Liver (tissue), 9 donors: ENCODE results near the gene KNG1. TPM values are rescaled to one million over a fixed set of nuclear protein-coding genes. Genes with fewer than 3 reads are reported as not detected.

ENCODE experiments used
- DNase-seq: peaks from one replicate; pipeline ENCODE4 v3.0.0-alpha.2; 2017; ENCODE audit warnings: low spot score
- H3K27ac ChIP-seq, 2 donors: one replicate each; pipeline ENCODE4 v1.7.0; 2013; ENCODE audit warnings: inconsistent platforms in 2 of 2, low read length in 2 of 2, control low read depth in 1 of 2, low read depth in 1 of 2, mild to moderate bottlenecking in 1 of 2
- H3K27me3 ChIP-seq, 4 donors: one replicate each; pipeline versions ENCODE4 v1.6.1 to v1.7.0; 2013; ENCODE audit warnings: low read length in 3 of 4, inconsistent platforms in 1 of 4, mild to moderate bottlenecking in 1 of 4, moderate library complexity in 1 of 4; ENCODE audit not compliant: control insufficient read depth in 4 of 4, insufficient read depth in 4 of 4
- H3K36me3 ChIP-seq, 4 donors: one replicate each; pipeline versions ENCODE4 v1.6.1 to v1.7.0; 2013; ENCODE audit warnings: low read length in 3 of 4, mild to moderate bottlenecking in 3 of 4, low read depth in 1 of 4, moderate library complexity in 1 of 4; ENCODE audit not compliant: control insufficient read depth in 4 of 4, insufficient read depth in 3 of 4
- H3K4me1 ChIP-seq, 4 donors: one replicate each; pipeline versions ENCODE4 v1.6.1 to v1.7.0; 2013; ENCODE audit warnings: low read length in 3 of 4, mild to moderate bottlenecking in 3 of 4, moderate library complexity in 1 of 4; ENCODE audit not compliant: control insufficient read depth in 4 of 4, insufficient read depth in 4 of 4
- H3K4me3 ChIP-seq, 3 donors: one replicate each; pipeline versions ENCODE4 v1.6.1 to v1.7.0; 2013; ENCODE audit warnings: low read length in 3 of 3, control low read depth in 1 of 3, low read depth in 1 of 3, mild to moderate bottlenecking in 1 of 3
- H3K9ac ChIP-seq, 2 donors: one replicate each; pipeline ENCODE4 v1.7.0; 2013; ENCODE audit warnings: low read length in 2 of 2, mild to moderate bottlenecking in 2 of 2, moderate library complexity in 2 of 2, control low read depth in 1 of 2, low read depth in 1 of 2
- H3K9me3 ChIP-seq, 4 donors: one replicate each; pipeline versions ENCODE4 v1.6.1 to v1.7.0; 2013; ENCODE audit warnings: low read length in 3 of 4; ENCODE audit not compliant: control insufficient read depth in 4 of 4
- ATF3 ChIP-seq: IDR thresholded peaks from 2 replicates; pipeline ENCODE4 v1.6.1; 2016; ENCODE audit warnings: antibody characterized with exemption
- CTCF ChIP-seq: fragments of 150-350 bp; IDR thresholded peaks from 2 replicates; pipeline ENCODE4 v1.5.1; 2017; ENCODE audit warnings: improper control_type of control experiment, low read depth, low read length; ENCODE audit not compliant: missing input control
- EGR1 ChIP-seq, 2 donors: IDR thresholded peaks; 2 replicates each; pipeline ENCODE4 v1.6.1; 2016 to 2018; ENCODE audit warnings: antibody characterized with exemption in 2 of 2, low read depth in 2 of 2
- FOXA1 ChIP-seq: IDR thresholded peaks from 2 replicates; pipeline ENCODE4 v1.6.1; 2016; ENCODE audit warnings: antibody characterized with exemption
- FOXA2 ChIP-seq: IDR thresholded peaks from 2 replicates; pipeline ENCODE4 v1.6.1; 2016; ENCODE audit warnings: antibody characterized with exemption
- GABPA ChIP-seq, 2 donors: IDR thresholded peaks in 1 of 2; conservative IDR thresholded peaks in 1 of 2; 2 replicates each; pipeline ENCODE4 v1.6.1; 2016; ENCODE audit warnings: antibody characterized with exemption in 2 of 2, mild to moderate bottlenecking in 1 of 2, moderate library complexity in 1 of 2
- HNF4A ChIP-seq, 2 donors: conservative IDR thresholded peaks; 2 replicates each; pipeline ENCODE4 v1.6.1; 2016; ENCODE audit warnings: antibody characterized with exemption in 2 of 2, mild to moderate bottlenecking in 2 of 2
- HNF4G ChIP-seq: IDR thresholded peaks from 2 replicates; pipeline ENCODE4 v1.6.1; 2016; ENCODE audit warnings: antibody characterized with exemption
- JUND ChIP-seq, 2 donors: IDR thresholded peaks; 2 replicates each; pipeline ENCODE4 v1.6.1; 2016; ENCODE audit warnings: antibody characterized with exemption in 2 of 2
- MAX ChIP-seq: IDR thresholded peaks from 2 replicates; pipeline ENCODE4 v1.6.1; 2016; ENCODE audit warnings: antibody characterized with exemption
- NR2F2 ChIP-seq: IDR thresholded peaks from 2 replicates; pipeline ENCODE4 v1.6.1; 2016; ENCODE audit warnings: antibody characterized with exemption
- RAD21 ChIP-seq, 2 donors: IDR thresholded peaks; 2 replicates each; pipeline ENCODE4 v1.6.1; 2016; ENCODE audit warnings: antibody characterized with exemption in 2 of 2, mild to moderate bottlenecking in 2 of 2
- REST ChIP-seq: IDR thresholded peaks from 2 replicates; pipeline ENCODE4 v1.6.1; 2016; ENCODE audit warnings: antibody characterized with exemption, mild to moderate bottlenecking
- RXRA ChIP-seq, 2 donors: IDR thresholded peaks; 2 replicates each; pipeline ENCODE4 v1.6.1; 2017 to 2018; ENCODE audit warnings: antibody characterized with exemption in 2 of 2, mild to moderate bottlenecking in 1 of 2
- SP1 ChIP-seq: IDR thresholded peaks from 2 replicates; pipeline ENCODE4 v1.6.1; 2018; ENCODE audit warnings: antibody characterized with exemption, mild to moderate bottlenecking
- TAF1 ChIP-seq: conservative IDR thresholded peaks from 2 replicates; pipeline ENCODE4 v1.6.1; 2016; ENCODE audit warnings: antibody characterized with exemption, mild to moderate bottlenecking
- YY1 ChIP-seq: IDR thresholded peaks from 2 replicates; pipeline ENCODE4 v1.6.1; 2016; ENCODE audit warnings: antibody characterized with exemption, mild to moderate bottlenecking
- ZBTB33 ChIP-seq: IDR thresholded peaks from 2 replicates; pipeline ENCODE4 v1.6.1; 2016; ENCODE audit warnings: antibody characterized with exemption
- WGBS: extraction: QIAGEN DNeasy Blood & Tissue Kit; methylation state at CpG from one replicate; pipeline ENCODE4 v1.1.7; 2013; 5-methylcytosine and 5-hydroxymethylcytosine counted together
- polyA plus RNA-seq, 2 donors: library from polyadenylated mRNA; stranded (reverse) in 1 of 2; unstranded in 1 of 2; fragments of 200-250 nt in 1 of 2; fragments of >200 nt in 1 of 2; fragmentation: Nextera tagmentation in 1 of 2; extraction: Ambion mirVana in 1 of 2; gene quantifications; one replicate each; pipeline versions ENCODE4 v1.2.1 to v1.2.3, GENCODE V29; 2013 to 2015
- total RNA-seq, 2 donors: library from RNA; depleted of rRNA; stranded (reverse); fragments of >200 nt; gene quantifications; one replicate each; pipeline ENCODE4 v1.2.3, GENCODE V29; 2014
- donor health status: healthy.
- donor health status: healthy.
- donor health status: healthy.
- donor health status: healthy.
- donor health status: healthy.

Gene KNG1
- total and polyA plus RNA-seq, 4 donors, result 605 to 918 (median 716) TPM

GRCh38 chr3:186722457-186722856, 5.3 kb downstream of the KNG1 start:
- Histone ChIP-seq H3K9me3 (no peaks in the 10 kb centered on the region), H3K4me1 (peaks cover 4 to 56% (median 41%) of the 10 kb centered on the region in 4 donors), H3K4me3 (no peak overlapping the region), H3K36me3 (peaks cover 5 to 34% (median 15%) of the 10 kb centered on the region in 4 donors), H3K27ac (no peak overlapping the region), H3K27me3 (no peaks in the 10 kb centered on the region), H3K9ac (no peak overlapping the region)
- WGBS, result 48% methylated on average over 7 of the region's 7 CpGs
- no peak for DNase-seq
- TF ChIP-seq REST, result no peak
- TF ChIP-seq NR2F2, result no peak
- TF ChIP-seq HNF4A (conservative IDR thresholded peaks at IDR 0.05), result no peak
- TF ChIP-seq CTCF, result peak; percentile 2
- no peak for TF ChIP-seq MAX
- no peak for TF ChIP-seq ATF3
- TF ChIP-seq YY1, result no peak
- TF ChIP-seq GABPA (IDR thresholded peaks at IDR 0.05 in 1 of 2, conservative IDR thresholded peaks at IDR 0.05 in 1 of 2), result no peak
- peak in 1 of 2 donors; percentile 43 for TF ChIP-seq RAD21 (IDR thresholded peaks at IDR 0.05)
- no peak for TF ChIP-seq JUND (IDR thresholded peaks at IDR 0.05)
- TF ChIP-seq SP1, result no peak
- no peak for TF ChIP-seq EGR1 (IDR thresholded peaks at IDR 0.05; ENCODE audit: low read depth in 2 of 2)
- no peak for TF ChIP-seq HNF4G
- TF ChIP-seq FOXA2, result no peak

GRCh38 chr3:186724911-186725310, 7.8 kb downstream of the KNG1 start:
- peaks cover 6 to 73% (median 61%) of the 10 kb centered on the region in 4 donors for H3K4me1 ChIP-seq

More at GRCh38 chr3:186724911-186725310, 7.8 kb downstream of the KNG1 start:
- DNase-seq, result no peak
- Histone ChIP-seq H3K36me3 (peaks cover 8 to 48% (median 24%) of the 10 kb centered on the region in 4 donors), H3K27me3 (no peaks in the 10 kb centered on the region), H3K9me3 (no peaks in the 10 kb centered on the region), H3K4me3 (no peak overlapping the region), H3K9ac (no peak overlapping the region), H3K27ac (no peak overlapping the region)
- no peak for TF ChIP-seq RAD21 (IDR thresholded peaks at IDR 0.05)
- TF ChIP-seq ZBTB33, result no peak
- no peak for TF ChIP-seq CTCF
- no peak for TF ChIP-seq HNF4G
- TF ChIP-seq JUND (IDR thresholded peaks at IDR 0.05), result no peak
- TF ChIP-seq RXRA (IDR thresholded peaks at IDR 0.05), result no peak
- TF ChIP-seq GABPA (IDR thresholded peaks at IDR 0.05 in 1 of 2, conservative IDR thresholded peaks at IDR 0.05 in 1 of 2), result no peak
- no peak for TF ChIP-seq TAF1
- no peak for TF ChIP-seq ATF3
- TF ChIP-seq FOXA1, result no peak
- TF ChIP-seq MAX, result no peak
- no peak for TF ChIP-seq SP1
- TF ChIP-seq FOXA2, result no peak
- no peak for TF ChIP-seq HNF4A (conservative IDR thresholded peaks at IDR 0.05)
- no peak for TF ChIP-seq EGR1 (IDR thresholded peaks at IDR 0.05; ENCODE audit: low read depth in 2 of 2)
- WGBS, result 90% methylated on average over 12 of the region's 12 CpGs
